Natural killer cell (primary cell): Measurements from ENCODE around the gene SCN7A. TPM values are rescaled to one million over a fixed set of nuclear protein-coding genes. Genes with fewer than 3 reads are reported as not detected.

Experiments used
- ATAC-seq, 3 donors: fragments of 150-1000 bp in 2 of 3; fragments of 200-7000 bp in 1 of 3; cut with Tn5 transposase; 1 replicate in 1 of 3; 2 replicates in 2 of 3; pipeline ENCODE4 v1.10.0; 2021; ENCODE audit warnings: mild to moderate bottlenecking in 2 of 3, moderate library complexity in 2 of 3
- DNase-seq, 2 donors: peaks; one replicate each; pipeline versions ENCODE4 v3.0.0 to v3.0.0-alpha.2; 2013 to 2021; ENCODE audit warnings: mixed read lengths in 1 of 2
- H3K27ac ChIP-seq: one replicate; pipeline ENCODE4 v1.5.1; 2013; ENCODE audit warnings: mild to moderate bottlenecking, low read length
- H3K27me3 ChIP-seq: one replicate; pipeline ENCODE4 v1.6.1; 2013; ENCODE audit warnings: low read length; ENCODE audit not compliant: control insufficient read depth, insufficient read depth
- H3K36me3 ChIP-seq: one replicate; pipeline ENCODE4 v1.6.1; 2013; ENCODE audit warnings: low read length; ENCODE audit not compliant: control insufficient read depth, insufficient read depth
- H3K4me1 ChIP-seq: one replicate; pipeline ENCODE4 v1.6.1; 2013; ENCODE audit warnings: low read length; ENCODE audit not compliant: control insufficient read depth, insufficient read depth
- H3K4me3 ChIP-seq: one replicate; pipeline ENCODE4 v1.5.1; 2013; ENCODE audit warnings: low read length
- H3K9me3 ChIP-seq: one replicate; pipeline ENCODE4 v1.6.1; 2013; ENCODE audit warnings: low read length; ENCODE audit not compliant: control insufficient read depth, insufficient read depth
- H3K27ac Mint-ChIP-seq, 2 donors: one replicate each; pipeline ENCODE4 v1.8.0; 2022; ENCODE audit warnings: mild to moderate bottlenecking in 2 of 2, mixed read lengths in 2 of 2, moderate library complexity in 1 of 2
- H3K27me3 Mint-ChIP-seq, 2 donors: one replicate each; pipeline ENCODE4 v1.8.0; 2022; ENCODE audit warnings: low read depth in 2 of 2, mixed read lengths in 2 of 2
- H3K36me3 Mint-ChIP-seq: one replicate; pipeline ENCODE4 v1.8.0; 2022; ENCODE audit warnings: mixed read lengths
- H3K4me1 Mint-ChIP-seq, 2 donors: one replicate each; pipeline ENCODE4 v1.8.0; 2022; ENCODE audit warnings: mixed read lengths in 2 of 2
- H3K4me3 Mint-ChIP-seq: one replicate; pipeline ENCODE4 v1.8.0; 2022; ENCODE audit warnings: mild to moderate bottlenecking, moderate library complexity, mixed read lengths
- H3K9me3 Mint-ChIP-seq, 2 donors: one replicate each; pipeline ENCODE4 v1.8.0; 2022; ENCODE audit warnings: mixed read lengths in 2 of 2
- CTCF ChIP-seq: fragments of 200-600 bp; IDR thresholded peaks from one replicate; pipeline ENCODE4 v1.8.0; 2022; ENCODE audit warnings: antibody characterized with exemption
- WGBS: methylation state at CpG from one replicate; pipeline ENCODE4 v1.1.7; 2013; ENCODE audit warnings: missing lambda C conversion rate; ENCODE audit not compliant: insufficient coverage; 5-methylcytosine and 5-hydroxymethylcytosine counted together
- intact Hi-C: fragments of 100-400 bp; cut with micrococcal nuclease; formaldehyde crosslinking; loops from one replicate; pipeline ENCODE4 v1.14.2; 2022
- total RNA-seq, 4 donors: library from RNA; stranded (reverse); fragments of 120-200 nt in 1 of 4; gene quantifications; one replicate each; pipeline versions ENCODE4 v1.2.3 to v1.2.4, GENCODE V29; 2013 to 2022

Gene SCN7A
- total RNA-seq, 3 donors from 2014 or later (not counting 1 experiment from before 2014, with no cell fraction given): not detected

GRCh38 chr2:166393008-166393407 lies 101.0 kb downstream of the SCN7A start:
- Mint-ChIP-seq H3K36me3 (no peaks in the 10 kb centered on the region), H3K4me1 (no peaks in the 10 kb centered on the region), H3K4me3 (no peak overlapping the region), H3K27ac (no peak overlapping the region), H3K9me3 (peaks cover 4 to 7% of the 10 kb centered on the region in 2 donors), H3K27me3 (no peaks in the 10 kb centered on the region)
- H3K9me3 ChIP-seq: no peaks in the 10 kb centered on the region
- ATAC-seq (no peak), DNase-seq (no peak)
- intact Hi-C loops: no loop called here
- 61% methylated on average over 2 of the region's 3 CpGs for WGBS
- H3K27ac ChIP-seq: no peak overlapping the region
- H3K4me1 ChIP-seq: no peaks in the 10 kb centered on the region
- H3K4me3 ChIP-seq: no peak overlapping the region
- no peak for TF ChIP-seq CTCF
- no peaks in the 10 kb centered on the region for H3K27me3 ChIP-seq
- H3K36me3 ChIP-seq: no peaks in the 10 kb centered on the region

GRCh38 chr2:166388481-166389070 lies 105.5 kb downstream of the SCN7A start:
- Histone ChIP-seq H3K27ac (no peak overlapping the region), H3K36me3 (no peaks in the 10 kb centered on the region), H3K9me3 (no peaks in the 10 kb centered on the region), H3K4me1 (no peaks in the 10 kb centered on the region), H3K27me3 (no peaks in the 10 kb centered on the region), H3K4me3 (no peak overlapping the region)
- TF ChIP-seq CTCF: no peak
- H3K27me3 Mint-ChIP-seq: no peaks in the 10 kb centered on the region
- H3K4me1 Mint-ChIP-seq: no peaks in the 10 kb centered on the region
- no peak overlapping the region for H3K4me3 Mint-ChIP-seq
- no peak overlapping the region for H3K27ac Mint-ChIP-seq
- no peaks in the 10 kb centered on the region for H3K36me3 Mint-ChIP-seq
- 53% methylated on average over 3 of the region's 3 CpGs for WGBS
- intact Hi-C loops: no loop called here
- no peaks in the 10 kb centered on the region for H3K9me3 Mint-ChIP-seq
- DNase-seq (no peak), ATAC-seq (no peak)

- Histone ChIP-seq H3K36me3 (no peaks in the 10 kb centered on the region), H3K4me3 (no peak overlapping the region), H3K9me3 (no peaks in the 10 kb centered on the region), H3K27me3 (no peaks in the 10 kb centered on the region), H3K27ac (no peak overlapping the region), H3K4me1 (no peaks in the 10 kb centered on the region)
- no peaks in the 10 kb centered on the region for H3K36me3 Mint-ChIP-seq
- no peaks in the 10 kb centered on the region for H3K27me3 Mint-ChIP-seq
- WGBS: 100% methylated on average over 1 of the region's 1 CpG
- H3K4me3 Mint-ChIP-seq: no peak overlapping the region
- no peak overlapping the region for H3K27ac Mint-ChIP-seq
- ATAC-seq: no peak
- intact Hi-C loops: no loop called here
- no peak for TF ChIP-seq CTCF
- no peak for DNase-seq
- no peaks in the 10 kb centered on the region for H3K9me3 Mint-ChIP-seq
- no peaks in the 10 kb centered on the region for H3K4me1 Mint-ChIP-seq
Observed at GRCh38 chr2:166385313-166385712, 108.7 kb downstream of the SCN7A start.

- Mint-ChIP-seq H3K27me3 (no peaks in the 10 kb centered on the region), H3K36me3 (no peaks in the 10 kb centered on the region), H3K4me1 (no peaks in the 10 kb centered on the region), H3K9me3 (no peaks in the 10 kb centered on the region), H3K4me3 (no peak overlapping the region), H3K27ac (no peak overlapping the region)
- DNase-seq (peak in 1 of 2 donors; percentile 13), ATAC-seq (no peak)
- Histone ChIP-seq H3K4me3 (no peak overlapping the region), H3K4me1 (no peaks in the 10 kb centered on the region), H3K36me3 (no peaks in the 10 kb centered on the region), H3K27ac (no peak overlapping the region), H3K27me3 (no peaks in the 10 kb centered on the region), H3K9me3 (no peaks in the 10 kb centered on the region)
- TF ChIP-seq CTCF: no peak
- intact Hi-C loops: no loop called here
- WGBS: 74% methylated on average over 7 of the region's 8 CpGs
Observed at GRCh38 chr2:166384774-166385173, 109.3 kb downstream of the SCN7A start.
